OCI-LY7 (cell line): ENCODE results near the gene RABEP1. TPM values are rescaled to one million over a fixed set of nuclear protein-coding genes. Genes with fewer than 3 reads are reported as not detected.

Source experiments
- BruUV-seq: library from RNA; stranded (reverse); fragments of 400-500 nt; replicated peaks from 2 replicates; lab custom pipeline; 2021; lab: Mats Ljungman, UMichigan
- CTCF ChIA-PET: fragments of 300-600 bp; sonication (Branson Sonifier 250); formaldehyde crosslinking; loops from one replicate; lab custom pipeline; 2022; ENCODE audit warnings: antibody characterized with exemption; ENCODE audit not compliant: unreplicated experiment; lab: Charles Lee
- POLR2A ChIA-PET: fragments of 300-600 bp; sonication (Branson Sonifier 250); formaldehyde crosslinking; loops from one replicate; lab custom pipeline; 2022; ENCODE audit warnings: antibody characterized with exemption; lab: Charles Lee
- DNase-seq: peaks from one replicate; pipeline ENCODE4 v3.0.0-alpha.2; 2015; ENCODE audit warnings: low spot score
- H2AFZ ChIP-seq: fragments of 200-600 bp; sonication (generic), shearing (Covaris generic); 2 replicates; pipeline ENCODE4 v1.6.1; 2014; ENCODE audit warnings: mild to moderate bottlenecking, antibody characterized with exemption, low read length, moderate library complexity
- H3K27ac ChIP-seq: fragments of 200-600 bp; sonication (generic); 2 replicates; pipeline ENCODE4 v1.5.1; 2014; ENCODE audit warnings: mixed run types, low read depth, mild to moderate bottlenecking, moderate library complexity, low read length, inconsistent platforms; ENCODE audit not compliant: poor library complexity, severe bottlenecking
- H3K36me3 ChIP-seq: fragments of 200-600 bp; sonication (generic); 2 replicates; pipeline ENCODE4 v1.6.1; 2014; ENCODE audit warnings: mild to moderate bottlenecking, antibody characterized with exemption, low read length, moderate library complexity, mixed read lengths; ENCODE audit not compliant: insufficient read depth
- H3K4me1 ChIP-seq: fragments of 200-600 bp; sonication (generic); 2 replicates; pipeline ENCODE4 v1.5.1; 2014; ENCODE audit warnings: mild to moderate bottlenecking, low read length; ENCODE audit not compliant: insufficient read depth, poor library complexity, severe bottlenecking
- H3K4me2 ChIP-seq: fragments of 200-600 bp; sonication (generic); 2 replicates; pipeline ENCODE4 v1.6.1; 2014; ENCODE audit warnings: mild to moderate bottlenecking, low read length
- H3K4me3 ChIP-seq: fragments of 200-600 bp; sonication (generic); 2 replicates; pipeline ENCODE4 v1.5.1; 2014; ENCODE audit warnings: mild to moderate bottlenecking, low read depth, low read length; ENCODE audit not compliant: poor library complexity, severe bottlenecking
- H3K79me2 ChIP-seq: fragments of 200-600 bp; sonication (generic); 2 replicates; pipeline ENCODE4 v1.6.1; 2016; ENCODE audit warnings: low read depth, mild to moderate bottlenecking, low read length, moderate library complexity, mixed read lengths; ENCODE audit not compliant: insufficient read depth
- H3K9me2 ChIP-seq: fragments of 200-600 bp; sonication (generic); 2 replicates; pipeline ENCODE4 v1.6.1; 2016; ENCODE audit warnings: mild to moderate bottlenecking, low read length, mixed read lengths; ENCODE audit not compliant: insufficient read depth
- H3K9me3 ChIP-seq: fragments of 200-600 bp; sonication (generic); 2 replicates; pipeline ENCODE4 v1.6.1; 2014; ENCODE audit warnings: mild to moderate bottlenecking, mixed run types, low read length, mixed read lengths
- H4K20me1 ChIP-seq: fragments of 200-600 bp; sonication (generic); 2 replicates; pipeline ENCODE4 v1.6.1; 2014; ENCODE audit warnings: mild to moderate bottlenecking, antibody characterized with exemption, low read length, moderate library complexity, mixed read lengths; ENCODE audit not compliant: insufficient read depth
- EZH2phosphoT487 ChIP-seq: fragments of 200-600 bp; sonication (generic); IDR thresholded peaks from 2 replicates; pipeline ENCODE4 v1.6.1; 2018; ENCODE audit warnings: low read depth, borderline replicate concordance, mild to moderate bottlenecking, mixed run types, antibody characterized with exemption, low read length, moderate library complexity, mixed read lengths
- intact Hi-C: fragments of 100-400 bp; cut with micrococcal nuclease; formaldehyde crosslinking; loops from one replicate; pipeline ENCODE4 v1.10.0; 2022; ENCODE audit not compliant: unreplicated experiment
- total RNA-seq, 2 experiments: library from RNA; depleted of rRNA in 1 of 2; stranded (reverse); fragments of >200 nt in 1 of 2; shearing (Covaris generic) in 1 of 2; gene quantifications; 2 replicates each; pipeline ENCODE4 v1.2.3, GENCODE V29; 2014 to 2022
- TF ChIP-seq, protein P1 (sequence below): fragments of 200-600 bp; sonication (generic); conservative IDR thresholded peaks from 2 replicates; pipeline ENCODE4 v1.5.1; 2014; ENCODE audit warnings: mild to moderate bottlenecking, antibody characterized with exemption, low read length, moderate library complexity, mixed read lengths

Gene RABEP1
- total RNA-seq, 2 experiments from 2014 or later: 58.6 to 60.8 TPM

GRCh38 chr17:5234645-5235576, 47.2 kb upstream of the RABEP1 start, which contains the start of gene SCIMP:
Gene SCIMP, minus strand, starts transcription at chr17:5234860. Its CDS starts 105 bp downstream, at chr17:5234755.
- Histone ChIP-seq H3K27ac (peak within 1 kb of the TSS; percentile 42), H3K4me2 (peak within 1 kb of the TSS; percentile 51), H3K79me2 (no peaks in the 10 kb centered on the region), H3K9me3 (no peaks in the 10 kb centered on the region), H3K9me2 (no peaks in the 10 kb centered on the region), H3K36me3 (no peaks in the 10 kb centered on the region), H2AFZ (peak within 1 kb of the TSS; percentile 71), H3K4me1 (peaks cover 75% of the 10 kb centered on the region), H4K20me1 (no peaks in the 10 kb centered on the region), H3K4me3 (no peak within 1 kb of the TSS)
- peak; percentile 71 for DNase-seq
- no TSS peak for BruUV-seq
- ChIA-PET POLR2A (interaction anchor here (1.2 to 1.3 kb wide), 2 partner anchors 14 to 23 kb away, joined by 3 to 5 read pairs; no protein-coding TSS in a partner anchor), CTCF (no interaction called here)
- TF ChIP-seq EZH2phosphoT487: no peak
- TF ChIP-seq, protein P1, sequence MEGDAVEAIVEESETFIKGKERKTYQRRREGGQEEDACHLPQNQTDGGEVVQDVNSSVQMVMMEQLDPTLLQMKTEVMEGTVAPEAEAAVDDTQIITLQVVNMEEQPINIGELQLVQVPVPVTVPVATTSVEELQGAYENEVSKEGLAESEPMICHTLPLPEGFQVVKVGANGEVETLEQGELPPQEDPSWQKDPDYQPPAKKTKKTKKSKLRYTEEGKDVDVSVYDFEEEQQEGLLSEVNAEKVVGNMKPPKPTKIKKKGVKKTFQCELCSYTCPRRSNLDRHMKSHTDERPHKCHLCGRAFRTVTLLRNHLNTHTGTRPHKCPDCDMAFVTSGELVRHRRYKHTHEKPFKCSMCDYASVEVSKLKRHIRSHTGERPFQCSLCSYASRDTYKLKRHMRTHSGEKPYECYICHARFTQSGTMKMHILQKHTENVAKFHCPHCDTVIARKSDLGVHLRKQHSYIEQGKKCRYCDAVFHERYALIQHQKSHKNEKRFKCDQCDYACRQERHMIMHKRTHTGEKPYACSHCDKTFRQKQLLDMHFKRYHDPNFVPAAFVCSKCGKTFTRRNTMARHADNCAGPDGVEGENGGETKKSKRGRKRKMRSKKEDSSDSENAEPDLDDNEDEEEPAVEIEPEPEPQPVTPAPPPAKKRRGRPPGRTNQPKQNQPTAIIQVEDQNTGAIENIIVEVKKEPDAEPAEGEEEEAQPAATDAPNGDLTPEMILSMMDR: no peak
- intact Hi-C loops: no loop called here

DNA sequence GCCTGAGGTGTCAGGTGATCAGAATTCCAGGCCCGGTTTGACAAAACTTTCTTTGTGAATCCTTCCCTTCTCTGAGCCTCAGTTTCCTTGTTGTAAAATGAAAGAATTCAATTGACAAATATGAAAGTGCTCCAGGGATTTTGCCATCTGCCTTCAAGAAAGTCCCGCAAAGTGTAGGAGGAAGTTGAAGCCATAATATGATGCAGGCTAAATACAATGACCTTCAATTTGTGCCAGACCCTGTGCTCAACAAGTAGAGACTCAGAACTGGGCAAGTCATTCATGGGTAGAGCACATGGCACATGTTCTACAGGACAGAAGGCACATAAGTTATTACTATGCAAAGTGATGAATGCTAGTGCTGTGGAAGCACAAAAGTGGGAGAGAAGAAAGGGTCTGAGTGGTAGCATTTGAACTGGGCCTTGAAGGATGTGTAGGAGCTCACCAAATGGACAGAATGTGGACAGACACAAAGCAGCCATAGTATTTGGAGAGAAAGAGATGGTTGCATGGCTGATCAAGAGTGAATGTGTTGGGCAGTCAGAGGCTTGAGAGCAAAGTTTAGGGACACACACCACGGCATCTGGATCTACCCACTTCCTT, 45.0 kb upstream of the RABEP1 start:
- H3K79me2 ChIP-seq: no peaks in the 10 kb centered on the region
- peaks cover 66% of the 10 kb centered on the region for H3K4me1 ChIP-seq
- DNase-seq: no peak
- no peaks in the 10 kb centered on the region for H3K9me2 ChIP-seq
- BruUV-seq: no TSS peak
- peak overlapping the region; percentile 16; the same call in 1 of the 2 replicates for H3K4me2 ChIP-seq
- intact Hi-C loops: loop anchor here (1.0 kb wide), 2 partner anchors 40 to 126 kb away; partner anchors contain the start of gene ZNF232
- H4K20me1 ChIP-seq: no peaks in the 10 kb centered on the region
- no peaks in the 10 kb centered on the region for H3K9me3 ChIP-seq
- ChIA-PET CTCF (no interaction called here), POLR2A (interaction anchor here (0.6 to 1.8 kb wide), 6 partner anchors 21 to 203 kb away, joined by 3 to 8 read pairs (median 4); no protein-coding TSS in a partner anchor)
- no peaks in the 10 kb centered on the region for H3K36me3 ChIP-seq
- H3K27ac ChIP-seq: peak overlapping the region; percentile 51
- no peak overlapping the region for H3K4me3 ChIP-seq
- TF ChIP-seq EZH2phosphoT487: no peak
- TF ChIP-seq, protein P1: no peak
- H2AFZ ChIP-seq: peak overlapping the region; percentile 35; the same call in 1 of the 2 replicates
